Suprapubic skin (tissue), 4 donors: ENCODE results near the gene MYO5B. TPM values are rescaled to one million over a fixed set of nuclear protein-coding genes. Genes with fewer than 3 reads are reported as not detected.

ENCODE experiments used
- DNase-seq, 2 donors: peaks; one replicate each; pipeline ENCODE4 v3.0.0-alpha.2; 2019; ENCODE audit warnings: low spot score in 2 of 2
- H3K27ac ChIP-seq: fragments of 200-600 bp; sonication (generic); one replicate; pipeline ENCODE4 v1.5.1; 2019
- H3K27me3 ChIP-seq: fragments of 200-600 bp; sonication (generic); one replicate; pipeline ENCODE4 v1.5.1; 2019
- H3K36me3 ChIP-seq: fragments of 200-600 bp; sonication (generic); one replicate; pipeline ENCODE4 v1.5.1; 2019
- H3K4me1 ChIP-seq: fragments of 200-600 bp; sonication (generic); one replicate; pipeline ENCODE4 v1.5.1; 2019
- H3K4me3 ChIP-seq: fragments of 200-600 bp; sonication (generic); one replicate; pipeline ENCODE4 v1.5.1; 2019; ENCODE audit warnings: mild to moderate bottlenecking
- H3K9me3 ChIP-seq: fragments of 200-600 bp; sonication (generic); one replicate; pipeline ENCODE4 v1.5.1; 2019
- EP300 ChIP-seq: sonication (generic); formaldehyde crosslinking; IDR thresholded peaks from one replicate; pipeline ENCODE4 v1.6.1; 2017; ENCODE audit warnings: antibody characterized with exemption
- POLR2A ChIP-seq, 2 donors: fragments of 450-650 bp; IDR thresholded peaks; one replicate each; pipeline ENCODE4 v1.6.1; 2017; ENCODE audit warnings: antibody characterized with exemption in 2 of 2, mild to moderate bottlenecking in 2 of 2, moderate library complexity in 2 of 2
- POLR2AphosphoS5 ChIP-seq, 3 donors: sonication (generic); formaldehyde crosslinking; IDR thresholded peaks; one replicate each; pipeline ENCODE4 v1.6.1; 2017; ENCODE audit warnings: antibody characterized with exemption in 3 of 3
- WGBS: methylation state at CpG from one replicate; pipeline ENCODE4 v1.1.5; 2018; 5-methylcytosine and 5-hydroxymethylcytosine counted together
- total RNA-seq, 4 donors: library from RNA; depleted of rRNA; stranded (reverse); fragments of >200 nt; gene quantifications; one replicate each; pipeline ENCODE4 v1.1.0, GENCODE V29; 2016
- TF ChIP-seq, protein P1 (sequence below), 2 donors: fragments of 200-600 bp in 1 of 2; fragments of 450-650 bp in 1 of 2; sonication (generic) in 1 of 2; IDR thresholded peaks; one replicate each; pipeline ENCODE4 v1.5.1; 2016 to 2019; ENCODE audit warnings: antibody characterized with exemption in 2 of 2, mild to moderate bottlenecking in 1 of 2, moderate library complexity in 1 of 2

Gene MYO5B
- total RNA-seq, 4 donors from 2014 or later, result 30.3 to 44.4 (median 40.7) TPM

GRCh38 chr18:49835405-49835804, 359.5 kb downstream of the MYO5B start:
- no peaks in the 10 kb centered on the region for H3K27me3 ChIP-seq
- no peak for DNase-seq
- 90% methylated on average over 2 of the region's 2 CpGs for WGBS
- no peaks in the 10 kb centered on the region for H3K4me1 ChIP-seq
- no peak for TF ChIP-seq POLR2AphosphoS5 (IDR thresholded peaks at IDR 0.05)
- TF ChIP-seq, protein P1, sequence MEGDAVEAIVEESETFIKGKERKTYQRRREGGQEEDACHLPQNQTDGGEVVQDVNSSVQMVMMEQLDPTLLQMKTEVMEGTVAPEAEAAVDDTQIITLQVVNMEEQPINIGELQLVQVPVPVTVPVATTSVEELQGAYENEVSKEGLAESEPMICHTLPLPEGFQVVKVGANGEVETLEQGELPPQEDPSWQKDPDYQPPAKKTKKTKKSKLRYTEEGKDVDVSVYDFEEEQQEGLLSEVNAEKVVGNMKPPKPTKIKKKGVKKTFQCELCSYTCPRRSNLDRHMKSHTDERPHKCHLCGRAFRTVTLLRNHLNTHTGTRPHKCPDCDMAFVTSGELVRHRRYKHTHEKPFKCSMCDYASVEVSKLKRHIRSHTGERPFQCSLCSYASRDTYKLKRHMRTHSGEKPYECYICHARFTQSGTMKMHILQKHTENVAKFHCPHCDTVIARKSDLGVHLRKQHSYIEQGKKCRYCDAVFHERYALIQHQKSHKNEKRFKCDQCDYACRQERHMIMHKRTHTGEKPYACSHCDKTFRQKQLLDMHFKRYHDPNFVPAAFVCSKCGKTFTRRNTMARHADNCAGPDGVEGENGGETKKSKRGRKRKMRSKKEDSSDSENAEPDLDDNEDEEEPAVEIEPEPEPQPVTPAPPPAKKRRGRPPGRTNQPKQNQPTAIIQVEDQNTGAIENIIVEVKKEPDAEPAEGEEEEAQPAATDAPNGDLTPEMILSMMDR (IDR thresholded peaks at IDR 0.05), result no peak
- H3K36me3 ChIP-seq, result no peaks in the 10 kb centered on the region
- no peak overlapping the region for H3K4me3 ChIP-seq
- no peaks in the 10 kb centered on the region for H3K9me3 ChIP-seq
- H3K27ac ChIP-seq, result no peak overlapping the region

- H3K9me3 ChIP-seq, result no peaks in the 10 kb centered on the region
- DNase-seq, result no peak
- H3K27ac ChIP-seq, result no peak overlapping the region
- no peaks in the 10 kb centered on the region for H3K27me3 ChIP-seq
- WGBS, result 24% methylated on average over 3 of the region's 3 CpGs
- TF ChIP-seq POLR2A (IDR thresholded peaks at IDR 0.05) (no peak), POLR2AphosphoS5 (IDR thresholded peaks at IDR 0.05) (no peak), EP300 (no peak)
- TF ChIP-seq, protein P1 (IDR thresholded peaks at IDR 0.05), result no peak
- H3K36me3 ChIP-seq, result no peaks in the 10 kb centered on the region
- H3K4me3 ChIP-seq, result no peak overlapping the region
- no peaks in the 10 kb centered on the region for H3K4me1 ChIP-seq
These were observed 360.7 kb downstream of the MYO5B start for GRCh38 chr18:49834258-49834657.

DNA sequence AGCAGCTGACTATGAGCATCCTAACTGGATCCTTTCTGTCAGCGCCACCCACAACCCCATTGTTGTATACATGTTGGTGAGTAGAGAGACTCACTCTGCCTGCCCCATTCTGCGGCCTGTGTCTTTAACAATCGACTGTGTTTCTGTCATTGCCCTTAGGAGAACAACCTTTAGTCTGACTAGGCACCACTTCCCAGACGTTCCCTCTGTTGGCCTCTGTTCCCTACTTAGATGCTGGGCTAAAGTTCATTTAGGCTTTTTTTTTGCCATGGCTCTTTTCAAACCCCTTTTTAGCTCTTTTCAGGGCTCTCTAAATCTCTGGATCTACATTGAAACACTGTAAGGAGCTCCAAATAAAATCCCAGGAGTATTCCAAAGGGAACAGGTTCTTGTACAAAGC, 361.1 kb downstream of the MYO5B start:
- Histone ChIP-seq H3K4me1 (no peaks in the 10 kb centered on the region), H3K27ac (no peak overlapping the region), H3K4me3 (no peak overlapping the region), H3K27me3 (no peaks in the 10 kb centered on the region), H3K9me3 (no peaks in the 10 kb centered on the region), H3K36me3 (no peaks in the 10 kb centered on the region)
- WGBS, result 83% methylated on average over 4 of the region's 4 CpGs
- DNase-seq, result no peak
- TF ChIP-seq EP300 (no peak), POLR2AphosphoS5 (IDR thresholded peaks at IDR 0.05) (no peak), POLR2A (IDR thresholded peaks at IDR 0.05) (no peak)
- TF ChIP-seq, protein P1 (IDR thresholded peaks at IDR 0.05), result no peak

DNA sequence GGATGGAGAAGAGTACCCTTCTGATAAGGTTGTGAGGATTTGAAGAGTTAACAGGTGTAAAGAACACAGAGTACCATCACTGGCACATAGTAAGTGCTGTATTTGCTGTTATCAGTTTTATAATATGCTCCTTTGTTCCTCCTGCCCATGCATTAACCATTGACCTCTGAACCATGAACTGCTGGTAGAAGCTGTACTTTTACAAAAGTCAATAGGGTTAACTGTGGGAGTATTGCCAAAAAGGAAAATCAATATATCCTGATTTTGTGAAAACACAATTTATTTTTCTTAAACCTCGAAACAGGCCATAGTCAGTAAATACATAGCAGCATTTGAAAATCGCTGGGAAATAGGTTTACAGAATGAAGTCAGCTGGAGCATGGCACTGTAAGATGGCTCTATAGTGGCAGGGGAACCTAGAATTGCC, 362.7 kb downstream of the MYO5B start:
- 92% methylated on average over 2 of the region's 2 CpGs for WGBS
- TF ChIP-seq POLR2AphosphoS5 (IDR thresholded peaks at IDR 0.05), result no peak
- no peak for TF ChIP-seq EP300
- TF ChIP-seq, protein P1 (IDR thresholded peaks at IDR 0.05), result no peak
- TF ChIP-seq POLR2A (IDR thresholded peaks at IDR 0.05), result no peak
- H3K27ac ChIP-seq, result no peak overlapping the region
- no peaks in the 10 kb centered on the region for H3K4me1 ChIP-seq
- H3K4me3 ChIP-seq, result no peak overlapping the region
- no peaks in the 10 kb centered on the region for H3K36me3 ChIP-seq
- no peak for DNase-seq
- H3K27me3 ChIP-seq, result no peaks in the 10 kb centered on the region
- peaks cover 3% of the 10 kb centered on the region for H3K9me3 ChIP-seq

- Histone ChIP-seq H3K27ac (no peak overlapping the region), H3K9me3 (peaks cover 6% of the 10 kb centered on the region), H3K4me1 (no peaks in the 10 kb centered on the region), H3K4me3 (no peak overlapping the region), H3K36me3 (no peaks in the 10 kb centered on the region), H3K27me3 (no peaks in the 10 kb centered on the region)
- no peak for DNase-seq
- TF ChIP-seq, protein P1 (IDR thresholded peaks at IDR 0.05), result no peak
- no peak for TF ChIP-seq POLR2AphosphoS5 (IDR thresholded peaks at IDR 0.05)
- no peak for TF ChIP-seq POLR2A (IDR thresholded peaks at IDR 0.05)
- TF ChIP-seq EP300, result no peak
- 100% methylated on average over 1 of the region's 1 CpG for WGBS
These were observed 367.0 kb downstream of the MYO5B start for GRCh38 chr18:49827996-49828395.
